Caco-2 (cell line): ENCODE measurements around the gene ACTG1. TPM values are rescaled to one million over a fixed set of nuclear protein-coding genes. Genes with fewer than 3 reads are reported as not detected.

Source experiments
- BruUV-seq: library from RNA; stranded (reverse); fragments of 400-500 nt; replicated peaks from 2 replicates; lab custom pipeline; 2021; lab: Mats Ljungman, UMichigan
- CTCF ChIA-PET: fragments of 300-600 bp; sonication (Branson Sonifier 250); formaldehyde crosslinking; loops from one replicate; lab custom pipeline; 2022; ENCODE audit warnings: antibody characterized with exemption; lab: Charles Lee
- POLR2A ChIA-PET: fragments of 300-600 bp; sonication (Branson Sonifier 250); formaldehyde crosslinking; loops from one replicate; lab custom pipeline; 2022; ENCODE audit warnings: antibody characterized with exemption; lab: Charles Lee
- DNase-seq, 2 experiments: peaks; one replicate each; pipeline versions ENCODE4 v3.0.0 to v3.0.0-alpha.2; 2020 to 2022
- H3K27me3 ChIP-seq: replicated peaks from 2 replicates; pipeline ENCODE4 v1.6.0; 2011; ENCODE audit warnings: low read length; ENCODE audit not compliant: control insufficient read depth, insufficient read depth
- H3K36me3 ChIP-seq: 2 replicates; pipeline ENCODE4 v1.5.1; 2011; ENCODE audit warnings: low read length; ENCODE audit not compliant: control insufficient read depth, insufficient read depth
- H3K4me1 ChIP-seq: fragments of 250-450 bp; sonication (Bioruptor Pico); 2 replicates; pipeline ENCODE4 v1.5.1; 2020; ENCODE audit warnings: mild to moderate bottlenecking
- H3K4me3 ChIP-seq: 2 replicates; pipeline ENCODE4 v1.5.1; 2011; ENCODE audit warnings: low read depth, mild to moderate bottlenecking, control low read depth, low read length
- H3K9me3 ChIP-seq: fragments of 250-450 bp; sonication (Bioruptor Pico); 2 replicates; pipeline ENCODE4 v1.5.1; 2020; ENCODE audit warnings: mild to moderate bottlenecking, moderate library complexity
- H3K27ac Mint-ChIP-seq: one replicate; pipeline ENCODE4 v1.8.0; 2022; ENCODE audit warnings: mixed read lengths; ENCODE audit not compliant: unreplicated experiment
- H3K27me3 Mint-ChIP-seq: one replicate; pipeline ENCODE4 v1.8.0; 2022; ENCODE audit warnings: mixed read lengths; ENCODE audit not compliant: insufficient read depth, unreplicated experiment
- H3K36me3 Mint-ChIP-seq: one replicate; pipeline ENCODE4 v1.8.0; 2022; ENCODE audit warnings: mild to moderate bottlenecking, mixed read lengths; ENCODE audit not compliant: insufficient read depth, unreplicated experiment
- H3K4me1 Mint-ChIP-seq: one replicate; pipeline ENCODE4 v1.8.0; 2022; ENCODE audit warnings: low read depth, mixed read lengths; ENCODE audit not compliant: unreplicated experiment
- H3K4me3 Mint-ChIP-seq: one replicate; pipeline ENCODE4 v1.8.0; 2022; ENCODE audit warnings: mild to moderate bottlenecking, moderate library complexity, mixed read lengths; ENCODE audit not compliant: unreplicated experiment
- H3K9me3 Mint-ChIP-seq: one replicate; pipeline ENCODE4 v1.8.0; 2022; ENCODE audit warnings: mixed read lengths; ENCODE audit not compliant: unreplicated experiment
- CTCF ChIP-seq, 2 experiments: fragments of 200-600 bp in 1 of 2; IDR thresholded peaks; 1 replicate in 1 of 2; 2 replicates in 1 of 2; pipeline versions ENCODE4 v1.5.1 to v1.8.0; 2011 to 2022; ENCODE audit warnings: antibody characterized with exemption in 1 of 2, control low read depth in 1 of 2, inconsistent platforms in 1 of 2, low read depth in 1 of 2, low read length in 1 of 2, mild to moderate bottlenecking in 1 of 2, moderate library complexity in 1 of 2; ENCODE audit not compliant: insufficient read depth in 1 of 2, severe bottlenecking in 1 of 2, unreplicated experiment in 1 of 2
- intact Hi-C: fragments of 100-400 bp; cut with micrococcal nuclease; formaldehyde crosslinking; loops from one replicate; pipeline ENCODE4 v1.10.0; 2022; ENCODE audit not compliant: unreplicated experiment
- total RNA-seq: library from RNA; stranded (reverse); gene quantifications from 2 replicates; pipeline ENCODE4 v1.2.3, GENCODE V29; 2022

Gene ACTG1
- total RNA-seq, 1 experiment from 2014 or later, result 1,436 TPM

- ChIA-PET CTCF (interaction anchor here (0.6 kb wide), 2 partner anchors 14 to 104 kb away, joined by 3 read pairs; no protein-coding TSS in a partner anchor), POLR2A (interaction anchor here (0.6 kb wide), 1 partner anchor 44 kb away, joined by 3 read pairs; no protein-coding TSS in a partner anchor)
- Mint-ChIP-seq H3K27ac (no peak overlapping the region), H3K4me1 (peaks cover 6% of the 10 kb centered on the region), H3K4me3 (no peak overlapping the region), H3K36me3 (peaks cover 39% of the 10 kb centered on the region), H3K9me3 (no peaks in the 10 kb centered on the region), H3K27me3 (no peaks in the 10 kb centered on the region)
- intact Hi-C loops, result no loop called here
- DNase-seq, result no peak
- Histone ChIP-seq H3K27me3 (no peaks in the 10 kb centered on the region), H3K4me3 (no peak overlapping the region), H3K36me3 (no peaks in the 10 kb centered on the region; the same call in none of the 2 replicates), H3K9me3 (no peaks in the 10 kb centered on the region), H3K4me1 (peaks cover 16% of the 10 kb centered on the region; the same call in 1 of the 2 replicates)
- BruUV-seq, result no TSS peak
- TF ChIP-seq CTCF (IDR thresholded peaks at IDR 0.05; ENCODE audit: insufficient read depth in 1 of 2, low read depth in 1 of 2, low read length in 1 of 2, severe bottlenecking in 1 of 2, unreplicated experiment in 1 of 2), result no peak
Measured at GRCh38 chr17:81536299-81537290, 24.0 kb upstream of the ACTG1 start.

- H3K4me1 Mint-ChIP-seq, result peaks cover 6% of the 10 kb centered on the region
- H3K4me3 ChIP-seq, result no peak overlapping the region
- no peak overlapping the region for H3K27ac Mint-ChIP-seq
- POLR2A ChIA-PET, result interaction anchor here (0.6 kb wide), 1 partner anchor 43 kb away, joined by 3 read pairs; no protein-coding TSS in a partner anchor
- peaks cover 30% of the 10 kb centered on the region for H3K36me3 Mint-ChIP-seq
- intact Hi-C loops, result no loop called here
- H3K27me3 ChIP-seq, result no peaks in the 10 kb centered on the region
- no peaks in the 10 kb centered on the region for H3K9me3 Mint-ChIP-seq
- no peaks in the 10 kb centered on the region for H3K27me3 Mint-ChIP-seq
- no peaks in the 10 kb centered on the region for H3K9me3 ChIP-seq
- H3K36me3 ChIP-seq, result no peaks in the 10 kb centered on the region; the same call in none of the 2 replicates
- peaks cover 16% of the 10 kb centered on the region; the same call in 1 of the 2 replicates for H3K4me1 ChIP-seq
- no peak for DNase-seq
- CTCF ChIA-PET, result interaction anchor here (0.6 kb wide), 1 partner anchor 13 kb away, joined by 3 read pairs; no protein-coding TSS in a partner anchor
- no peak for TF ChIP-seq CTCF (IDR thresholded peaks at IDR 0.05; ENCODE audit: insufficient read depth in 1 of 2, low read depth in 1 of 2, low read length in 1 of 2, severe bottlenecking in 1 of 2, unreplicated experiment in 1 of 2)
- no peak overlapping the region for H3K4me3 Mint-ChIP-seq
- BruUV-seq, result no TSS peak
Measured at GRCh38 chr17:81535480-81536298, 23.1 kb upstream of the ACTG1 start.

- Mint-ChIP-seq H3K27ac (no peak overlapping the region), H3K36me3 (peaks cover 29% of the 10 kb centered on the region), H3K27me3 (no peaks in the 10 kb centered on the region), H3K4me3 (no peak overlapping the region), H3K4me1 (peaks cover 6% of the 10 kb centered on the region), H3K9me3 (no peaks in the 10 kb centered on the region)
- BruUV-seq, result no TSS peak
- Histone ChIP-seq H3K9me3 (no peaks in the 10 kb centered on the region), H3K36me3 (no peaks in the 10 kb centered on the region; the same call in 1 of the 2 replicates), H3K27me3 (no peaks in the 10 kb centered on the region), H3K4me1 (peaks cover 16% of the 10 kb centered on the region; the same call in 1 of the 2 replicates), H3K4me3 (no peak overlapping the region)
- intact Hi-C loops, result no loop called here
- POLR2A ChIA-PET, result no interaction called here
- no peak for TF ChIP-seq CTCF (IDR thresholded peaks at IDR 0.05; ENCODE audit: insufficient read depth in 1 of 2, low read depth in 1 of 2, low read length in 1 of 2, severe bottlenecking in 1 of 2, unreplicated experiment in 1 of 2)
- no peak for DNase-seq
- CTCF ChIA-PET, result no interaction called here
Measured at GRCh38 chr17:81535007-81535328, 22.4 kb upstream of the ACTG1 start.
